WTC11 (cell line): ENCODE results near the gene CENPF.

ENCODE experiments used
- AR ChIP-seq: fragments of 250-450 bp; sonication (Bioruptor Pico); IDR thresholded peaks from 2 replicates; pipeline ENCODE4 v1.9.0; 2021; ENCODE audit warnings: mild to moderate bottlenecking
- CBFB ChIP-seq: sonication (generic); formaldehyde crosslinking; IDR thresholded peaks from 2 replicates; pipeline ENCODE4 v1.8.1; 2022; ENCODE audit warnings: mild to moderate bottlenecking, low read depth, missing genetic modification reagents
- IRF2 ChIP-seq: sonication (generic); formaldehyde crosslinking; IDR thresholded peaks from 2 replicates; pipeline ENCODE4 v1.8.0; 2022; ENCODE audit warnings: low read depth, missing genetic modification reagents, borderline replicate concordance
- NFATC4 ChIP-seq: fragments of 250-450 bp; sonication (Bioruptor Pico); IDR thresholded peaks from 2 replicates; pipeline ENCODE4 v1.9.0; 2021; ENCODE audit warnings: mild to moderate bottlenecking
- USF2 ChIP-seq: sonication (generic); formaldehyde crosslinking; IDR thresholded peaks from 2 replicates; pipeline ENCODE4 v1.8.1; 2023; ENCODE audit warnings: mild to moderate bottlenecking, missing genetic modification reagents, moderate library complexity
- ZNF121 ChIP-seq: sonication (generic); formaldehyde crosslinking; IDR thresholded peaks from 2 replicates; pipeline ENCODE4 v1.8.0; 2023; ENCODE audit warnings: missing genetic modification reagents
- ZNF138 ChIP-seq: sonication (generic); formaldehyde crosslinking; conservative IDR thresholded peaks from 2 replicates; pipeline ENCODE4 v1.8.1; 2022; ENCODE audit warnings: mild to moderate bottlenecking, moderate library complexity, missing genetic modification reagents
- ZNF317 ChIP-seq: sonication (generic); formaldehyde crosslinking; IDR thresholded peaks from 2 replicates; pipeline ENCODE4 v1.8.1; 2023; ENCODE audit warnings: low read depth, mild to moderate bottlenecking, moderate library complexity, missing genetic modification reagents, borderline replicate concordance
- ZNF416 ChIP-seq: fragments of 250-450 bp; sonication (Bioruptor Pico); IDR thresholded peaks from 2 replicates; pipeline ENCODE4 v1.9.0; 2021; ENCODE audit warnings: mild to moderate bottlenecking, inconsistent platforms
- ZNF423 ChIP-seq: fragments of 250-450 bp; sonication (Bioruptor Pico); IDR thresholded peaks from 2 replicates; pipeline ENCODE4 v2.1.2; 2022; ENCODE audit warnings: mild to moderate bottlenecking, moderate library complexity
- ZSCAN18 ChIP-seq: fragments of 250-450 bp; sonication (Bioruptor Pico); IDR thresholded peaks from 2 replicates; pipeline ENCODE4 v2.1.2; 2022; ENCODE audit warnings: mild to moderate bottlenecking, moderate library complexity
- TF ChIP-seq, protein P1 (sequence below): fragments of 200-600 bp; IDR thresholded peaks from 2 replicates; pipeline ENCODE4 v1.8.0; 2022; ENCODE audit warnings: antibody characterized with exemption
- TF ChIP-seq, protein P2 (sequence below): sonication (generic); formaldehyde crosslinking; IDR thresholded peaks from 2 replicates; pipeline ENCODE4 v1.8.1; 2023; ENCODE audit warnings: mild to moderate bottlenecking, moderate library complexity, missing genetic modification reagents
- TF ChIP-seq, protein P3 (sequence below): sonication (generic); formaldehyde crosslinking; IDR thresholded peaks from 2 replicates; pipeline ENCODE4 v1.8.1; 2022; ENCODE audit warnings: low read depth, missing genetic modification reagents, borderline replicate concordance

- TF ChIP-seq, protein P1, sequence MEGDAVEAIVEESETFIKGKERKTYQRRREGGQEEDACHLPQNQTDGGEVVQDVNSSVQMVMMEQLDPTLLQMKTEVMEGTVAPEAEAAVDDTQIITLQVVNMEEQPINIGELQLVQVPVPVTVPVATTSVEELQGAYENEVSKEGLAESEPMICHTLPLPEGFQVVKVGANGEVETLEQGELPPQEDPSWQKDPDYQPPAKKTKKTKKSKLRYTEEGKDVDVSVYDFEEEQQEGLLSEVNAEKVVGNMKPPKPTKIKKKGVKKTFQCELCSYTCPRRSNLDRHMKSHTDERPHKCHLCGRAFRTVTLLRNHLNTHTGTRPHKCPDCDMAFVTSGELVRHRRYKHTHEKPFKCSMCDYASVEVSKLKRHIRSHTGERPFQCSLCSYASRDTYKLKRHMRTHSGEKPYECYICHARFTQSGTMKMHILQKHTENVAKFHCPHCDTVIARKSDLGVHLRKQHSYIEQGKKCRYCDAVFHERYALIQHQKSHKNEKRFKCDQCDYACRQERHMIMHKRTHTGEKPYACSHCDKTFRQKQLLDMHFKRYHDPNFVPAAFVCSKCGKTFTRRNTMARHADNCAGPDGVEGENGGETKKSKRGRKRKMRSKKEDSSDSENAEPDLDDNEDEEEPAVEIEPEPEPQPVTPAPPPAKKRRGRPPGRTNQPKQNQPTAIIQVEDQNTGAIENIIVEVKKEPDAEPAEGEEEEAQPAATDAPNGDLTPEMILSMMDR: no peak
- TF ChIP-seq CBFB (CRISPR knock-in tag) (no peak), ZNF416 (CRISPR knock-in tag) (no peak), ZNF317 (CRISPR knock-in tag) (no peak), IRF2 (CRISPR knock-in tag) (no peak), NFATC4 (CRISPR knock-in tag) (no peak), ZSCAN18 (no peak), ZNF121 (CRISPR knock-in tag) (no peak), ZNF138 (no peak), AR (CRISPR knock-in tag) (no peak), USF2 (no peak), ZNF423 (no peak)
- TF ChIP-seq, protein P2, sequence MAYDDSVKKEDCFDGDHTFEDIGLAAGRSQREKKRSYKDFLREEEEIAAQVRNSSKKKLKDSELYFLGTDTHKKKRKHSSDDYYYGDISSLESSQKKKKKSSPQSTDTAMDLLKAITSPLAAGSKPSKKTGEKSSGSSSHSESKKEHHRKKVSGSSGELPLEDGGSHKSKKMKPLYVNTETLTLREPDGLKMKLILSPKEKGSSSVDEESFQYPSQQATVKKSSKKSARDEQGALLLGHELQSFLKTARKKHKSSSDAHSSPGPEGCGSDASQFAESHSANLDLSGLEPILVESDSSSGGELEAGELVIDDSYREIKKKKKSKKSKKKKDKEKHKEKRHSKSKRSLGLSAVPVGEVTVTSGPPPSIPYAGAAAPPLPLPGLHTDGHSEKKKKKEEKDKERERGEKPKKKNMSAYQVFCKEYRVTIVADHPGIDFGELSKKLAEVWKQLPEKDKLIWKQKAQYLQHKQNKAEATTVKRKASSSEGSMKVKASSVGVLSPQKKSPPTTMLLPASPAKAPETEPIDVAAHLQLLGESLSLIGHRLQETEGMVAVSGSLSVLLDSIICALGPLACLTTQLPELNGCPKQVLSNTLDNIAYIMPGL (CRISPR knock-in tag): no peak
- TF ChIP-seq, protein P3, sequence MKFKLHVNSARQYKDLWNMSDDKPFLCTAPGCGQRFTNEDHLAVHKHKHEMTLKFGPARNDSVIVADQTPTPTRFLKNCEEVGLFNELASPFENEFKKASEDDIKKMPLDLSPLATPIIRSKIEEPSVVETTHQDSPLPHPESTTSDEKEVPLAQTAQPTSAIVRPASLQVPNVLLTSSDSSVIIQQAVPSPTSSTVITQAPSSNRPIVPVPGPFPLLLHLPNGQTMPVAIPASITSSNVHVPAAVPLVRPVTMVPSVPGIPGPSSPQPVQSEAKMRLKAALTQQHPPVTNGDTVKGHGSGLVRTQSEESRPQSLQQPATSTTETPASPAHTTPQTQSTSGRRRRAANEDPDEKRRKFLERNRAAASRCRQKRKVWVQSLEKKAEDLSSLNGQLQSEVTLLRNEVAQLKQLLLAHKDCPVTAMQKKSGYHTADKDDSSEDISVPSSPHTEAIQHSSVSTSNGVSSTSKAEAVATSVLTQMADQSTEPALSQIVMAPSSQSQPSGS (CRISPR knock-in tag): no peak
Observed at GRCh38 chr1:214708321-214708955, 105.4 kb downstream of the CENPF start.
